Activated CD4-positive, alpha-beta T cell treated with anti-CD3 and anti-CD28 coated beads for 4 hours (primary cell): ENCODE data around the gene MYBPH.
A peak's percentile ranks its signal among the peaks of the same experiment; 100 is the strongest.

Source experiments
- DNase-seq, 2 donors: peaks; one replicate each; pipeline ENCODE4 v3.0.0-alpha.2; 2020

Gene MYBPH, protein sequence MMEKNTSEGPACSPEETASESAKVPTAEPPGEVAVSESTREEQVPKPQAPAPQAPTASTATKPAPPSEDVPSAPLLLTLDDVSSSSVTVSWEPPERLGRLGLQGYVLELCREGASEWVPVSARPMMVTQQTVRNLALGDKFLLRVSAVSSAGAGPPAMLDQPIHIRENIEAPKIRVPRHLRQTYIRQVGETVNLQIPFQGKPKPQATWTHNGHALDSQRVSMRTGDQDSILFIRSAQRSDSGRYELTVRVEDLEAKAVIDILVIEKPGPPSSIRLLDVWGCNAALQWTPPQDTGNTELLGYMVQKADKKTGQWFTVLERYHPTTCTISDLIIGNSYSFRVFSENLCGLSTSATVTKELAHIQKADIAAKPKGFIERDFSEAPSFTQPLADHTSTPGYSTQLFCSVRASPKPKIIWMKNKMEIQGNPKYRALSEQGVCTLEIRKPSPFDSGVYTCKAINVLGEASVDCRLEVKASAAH

DNA sequence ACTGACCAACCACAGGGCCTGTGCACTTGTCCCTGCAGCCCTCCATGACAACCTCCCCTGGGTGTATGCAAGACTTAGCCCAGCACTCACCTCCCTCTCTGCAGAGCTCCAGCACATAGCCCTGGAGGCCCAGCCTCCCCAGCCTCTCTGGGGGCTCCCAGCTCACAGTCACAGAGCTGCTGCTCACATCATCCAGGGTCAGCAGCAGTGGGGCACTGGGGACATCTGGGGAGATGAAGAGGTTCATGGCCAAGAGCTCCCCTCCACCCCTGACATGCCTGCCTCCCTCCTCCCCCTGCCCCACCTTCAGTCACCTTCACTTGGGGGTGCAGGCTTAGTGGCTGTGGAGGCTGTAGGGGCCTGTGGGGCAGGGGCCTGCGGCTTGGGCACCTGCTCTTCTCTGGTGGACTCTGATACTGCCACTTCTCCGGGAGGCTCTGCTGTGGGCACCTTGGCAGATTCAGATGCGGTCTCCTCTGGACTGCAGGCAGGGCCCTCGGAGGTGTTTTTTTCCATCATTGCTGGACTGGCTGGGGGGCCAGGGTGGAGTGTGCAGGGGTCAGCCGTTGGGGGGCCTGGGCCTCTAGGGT is at the start of gene MYBPH:
TSS of gene MYBPH (minus strand) at position 590 of the 590 bp plus-strand sequence. CDS start at position 519, 71 bp downstream.
- no peak for DNase-seq

DNA sequence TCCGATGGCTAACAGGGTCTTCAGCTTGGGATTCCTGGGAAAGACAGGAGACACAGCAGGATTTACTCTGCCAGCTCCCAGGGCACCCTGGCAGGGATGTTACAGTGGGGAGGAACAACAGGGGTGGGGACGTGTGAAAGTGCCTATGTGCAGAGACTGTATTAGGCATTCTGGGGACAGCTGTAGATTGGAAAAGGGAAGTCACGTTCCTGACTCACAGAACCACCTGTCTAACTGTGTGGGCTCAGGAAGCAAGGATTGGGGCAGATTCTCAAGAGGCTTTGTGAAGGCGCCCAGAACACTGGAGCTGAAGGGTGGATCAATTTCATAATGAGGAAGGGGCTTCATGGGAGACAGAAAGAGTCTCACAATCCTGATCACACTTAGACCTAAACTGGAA is 49.4 kb upstream of the MYBPH start:
- DNase-seq, result no peak

DNA sequence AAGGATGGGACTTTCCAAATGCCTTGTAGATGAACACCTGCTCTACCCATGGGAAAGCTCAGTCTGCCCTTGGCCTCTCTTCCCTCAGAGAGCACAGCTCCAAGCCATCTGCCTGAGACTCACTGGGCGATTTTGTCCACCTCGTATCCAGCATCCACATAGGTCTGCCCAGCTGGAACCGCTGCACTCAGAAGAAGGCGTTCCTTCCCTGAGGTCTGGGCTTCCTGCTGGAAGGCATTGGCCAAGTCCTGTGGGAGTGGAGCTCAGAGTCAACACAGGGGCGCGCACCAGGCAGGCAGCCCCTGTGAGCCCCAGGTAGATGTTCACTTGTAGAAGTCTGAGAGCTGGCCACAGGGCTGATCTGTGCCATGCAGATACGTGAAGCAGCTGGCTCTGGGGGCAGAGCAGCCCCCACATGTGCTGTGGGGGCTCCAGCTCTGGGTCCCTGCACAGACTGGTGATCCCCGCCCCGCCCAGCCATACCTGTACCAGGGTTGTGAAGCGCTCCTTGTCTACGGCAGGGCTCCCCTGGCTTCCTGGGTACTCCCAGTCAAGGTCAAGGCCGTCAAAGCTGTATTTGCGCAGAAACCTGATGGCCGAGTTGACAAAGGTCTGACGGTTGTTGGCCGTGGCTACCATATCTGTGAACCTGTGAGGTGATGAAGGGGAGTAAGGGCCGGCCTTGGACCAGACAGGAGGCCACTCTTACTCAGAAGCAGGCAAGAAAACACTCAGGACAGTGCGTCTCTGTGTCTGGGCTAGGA is 47.6 kb upstream of the MYBPH start:
- DNase-seq, result no peak

DNA sequence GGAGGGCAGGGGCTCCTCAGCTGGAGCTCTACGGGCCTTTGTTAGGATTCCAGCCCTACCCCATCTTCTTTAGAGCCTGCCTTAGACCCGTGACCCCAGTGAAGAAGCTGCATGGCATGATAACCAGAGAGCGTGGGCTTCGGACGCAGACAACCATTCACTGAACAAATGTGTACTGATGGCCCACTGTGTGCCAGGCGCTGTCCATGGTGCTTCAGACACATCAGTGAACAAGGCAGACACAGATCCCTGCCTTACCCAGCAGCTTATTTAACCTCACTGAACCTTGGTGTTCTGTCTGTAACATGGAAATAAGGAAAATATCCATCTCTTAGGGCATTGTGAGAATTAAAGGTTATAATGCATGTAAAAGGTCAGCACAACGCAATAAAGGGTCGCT is 44.3 kb upstream of the MYBPH start:
- no peak for DNase-seq

DNA sequence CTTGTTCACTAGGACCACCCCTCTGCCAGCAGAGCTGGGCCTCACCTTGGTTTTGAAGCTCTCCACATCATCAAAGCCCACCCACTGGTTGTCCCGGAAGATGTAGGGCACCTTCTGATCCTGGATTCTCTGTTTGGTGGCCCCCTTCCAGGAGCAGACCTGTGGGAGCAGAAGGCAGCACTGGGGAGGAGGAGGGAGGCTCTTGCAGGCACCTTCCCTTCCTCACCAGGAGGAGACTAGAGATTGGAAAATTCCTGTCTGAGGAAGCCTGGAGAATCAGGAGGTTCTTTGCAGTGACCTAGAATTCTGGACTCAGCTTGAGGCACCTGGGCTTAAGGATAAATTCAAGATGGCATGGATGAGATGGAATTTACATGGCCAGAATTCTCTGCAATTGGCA is 43.5 kb upstream of the MYBPH start:
- DNase-seq, result no peak

DNA sequence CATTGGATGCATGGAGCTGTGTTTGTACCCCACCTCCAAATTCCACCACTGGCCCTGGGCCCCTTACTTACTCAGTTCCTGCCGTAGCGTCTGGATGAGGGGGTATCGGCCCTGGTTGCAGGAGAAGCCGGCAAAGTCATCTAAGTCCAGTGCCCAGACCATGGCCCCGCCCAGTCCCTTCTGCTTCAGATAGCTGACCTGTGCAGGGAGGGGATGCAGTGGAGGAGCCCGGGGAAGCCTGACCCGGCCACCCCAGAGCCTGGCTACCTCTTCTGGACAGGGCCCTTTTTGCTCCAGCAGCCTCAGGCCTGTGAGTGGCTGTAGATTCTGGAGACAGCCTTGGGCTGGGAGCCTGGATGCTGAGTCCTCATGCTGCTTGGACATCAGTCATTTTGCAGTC is 42.0 kb upstream of the MYBPH start:
- no peak for DNase-seq

DNA sequence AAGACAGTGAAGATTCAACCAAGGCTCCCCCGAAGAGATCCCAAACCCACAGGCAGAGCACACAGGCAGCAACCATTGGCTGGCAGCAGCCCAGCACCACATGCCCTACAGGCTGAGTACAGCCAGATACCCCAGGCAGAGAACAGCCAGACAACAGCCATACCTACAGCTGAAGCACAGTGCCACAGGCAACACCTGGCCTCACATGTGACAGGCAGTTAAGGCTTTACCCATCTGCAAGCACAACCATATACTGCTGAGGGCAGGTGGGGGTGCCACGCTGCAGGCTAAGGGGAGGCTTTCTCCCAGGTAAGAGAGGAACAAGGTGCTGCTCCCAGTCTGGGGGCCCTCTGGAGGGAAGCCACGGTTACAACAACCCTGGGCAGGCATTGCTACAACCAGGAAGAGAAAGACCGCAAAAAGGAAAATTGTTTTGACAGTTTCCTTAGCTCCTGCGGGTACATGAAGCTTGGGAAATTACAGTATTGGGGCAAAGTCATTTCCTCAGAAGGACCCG is 41.6 kb upstream of the MYBPH start:
- DNase-seq, result no peak

DNA sequence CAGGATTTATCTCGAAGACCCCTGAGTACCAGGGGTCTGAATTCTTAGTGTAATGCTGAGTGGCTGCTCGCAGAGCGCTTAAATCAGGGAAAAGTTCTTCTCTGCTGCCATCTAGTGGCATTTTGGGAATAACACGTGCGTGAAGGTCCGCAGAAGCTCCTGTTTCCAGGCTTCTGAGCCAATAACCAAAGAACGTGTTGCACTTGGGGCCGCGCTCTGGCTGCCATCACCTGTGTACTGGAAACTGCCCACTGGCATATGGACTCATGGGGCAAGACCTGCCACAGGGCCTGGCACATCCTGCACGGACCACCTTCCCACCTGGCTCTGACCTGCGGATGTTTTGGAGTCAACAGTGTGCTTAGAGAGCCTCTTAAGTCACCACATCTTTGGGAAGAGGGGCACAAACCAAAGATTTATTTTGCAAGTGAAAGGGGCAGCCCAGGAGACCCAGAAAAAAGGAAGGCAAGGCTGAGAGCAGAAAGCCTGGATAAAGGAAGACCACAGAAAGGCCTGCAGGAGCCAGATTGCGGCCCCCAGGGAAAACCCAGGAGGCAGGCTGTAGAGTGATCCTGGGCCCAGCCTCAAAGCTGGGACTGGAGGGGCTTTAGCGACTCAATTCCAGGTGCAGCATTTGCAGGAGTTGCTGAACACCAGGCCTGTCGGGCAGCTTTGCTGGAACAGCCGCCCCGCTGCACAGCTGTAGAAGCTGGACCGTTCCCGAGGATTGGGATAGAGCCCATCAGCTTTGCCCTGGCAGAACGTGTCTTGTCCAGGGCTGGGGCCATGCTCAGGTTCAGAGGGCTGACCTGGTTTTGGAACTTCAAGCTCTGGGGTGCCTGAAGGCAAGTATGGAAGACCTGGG is 40.9 kb upstream of the MYBPH start:
- DNase-seq, result peak; percentile 22 to 61

DNA sequence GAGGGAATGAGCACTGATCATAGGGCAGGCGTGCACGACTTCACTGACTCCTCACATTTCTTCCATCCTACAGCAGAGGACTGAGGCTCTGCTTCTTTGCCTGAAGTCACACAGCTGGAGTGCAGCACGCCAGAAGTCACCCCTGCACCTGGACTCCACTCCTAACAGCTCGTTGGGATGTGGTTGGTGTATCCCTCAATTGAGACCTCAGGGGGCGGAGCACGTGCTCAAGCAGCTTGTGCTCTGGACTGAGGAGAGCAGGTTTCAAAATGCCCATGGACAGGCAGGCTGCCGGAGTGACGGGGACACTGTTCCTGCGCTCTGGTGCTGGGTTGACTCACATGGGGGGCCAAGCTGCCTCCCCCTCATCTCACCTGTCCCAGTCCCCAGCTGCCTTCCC is 39.9 kb upstream of the MYBPH start:
- DNase-seq, result no peak

DNA sequence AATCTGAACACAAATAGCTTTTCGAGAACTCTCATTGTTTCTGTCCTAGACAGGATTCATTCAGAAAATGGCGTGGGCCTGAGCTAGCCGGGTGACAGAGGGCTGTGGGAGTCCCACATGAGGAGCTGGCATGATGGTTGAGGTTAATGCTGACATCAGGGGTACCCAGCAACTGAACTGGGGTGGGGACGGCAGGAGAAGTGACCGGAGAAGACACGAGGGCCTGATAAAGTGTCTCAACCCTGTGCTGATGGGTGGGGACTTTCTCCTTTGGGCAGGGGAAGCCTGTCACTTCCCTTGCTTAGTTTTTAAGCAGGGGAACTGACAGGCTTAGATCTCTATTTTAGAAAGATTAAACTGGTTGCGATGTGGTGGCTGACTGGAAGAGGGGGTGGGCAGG is 39.2 kb upstream of the MYBPH start:
- DNase-seq, result no peak

DNA sequence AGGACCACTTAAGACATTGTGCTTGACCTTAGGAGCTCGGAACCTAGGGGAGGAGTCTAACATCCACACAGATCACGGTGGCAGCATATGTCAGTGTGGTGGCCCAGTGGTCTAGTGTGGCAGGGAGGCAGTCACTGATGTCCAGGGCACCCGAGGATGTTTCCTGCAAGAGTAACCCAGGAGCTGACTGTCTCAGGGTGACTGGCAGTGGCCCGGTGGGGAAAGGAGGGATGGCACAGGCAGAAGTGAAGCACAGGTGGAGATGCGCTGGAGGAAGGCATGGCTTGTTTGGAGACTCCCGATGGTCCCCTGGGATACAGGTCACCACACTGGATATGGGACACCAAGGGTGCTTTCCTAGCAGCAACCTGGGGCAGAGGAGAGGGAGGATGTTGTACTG is 37.5 kb upstream of the MYBPH start:
- DNase-seq, result no peak

DNA sequence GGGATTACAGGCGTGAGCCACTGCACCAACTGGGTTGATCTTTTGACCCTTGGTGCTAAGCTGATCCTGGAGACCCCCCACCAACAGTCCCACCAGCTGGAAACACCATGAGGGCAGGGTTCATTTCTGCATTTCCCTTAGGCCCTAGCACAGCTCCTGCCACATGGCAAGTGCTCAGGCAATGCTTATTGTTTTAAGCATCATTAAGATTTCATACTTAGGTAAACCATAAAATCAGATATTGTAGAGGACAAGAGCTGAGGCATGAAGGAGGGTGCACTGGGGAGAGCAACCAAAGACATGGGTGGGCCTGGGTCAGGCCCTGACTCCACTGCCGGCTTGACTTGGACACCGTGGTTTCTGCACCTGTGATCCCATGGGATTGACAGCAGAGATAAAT is 36.2 kb upstream of the MYBPH start:
- DNase-seq, result no peak

DNA sequence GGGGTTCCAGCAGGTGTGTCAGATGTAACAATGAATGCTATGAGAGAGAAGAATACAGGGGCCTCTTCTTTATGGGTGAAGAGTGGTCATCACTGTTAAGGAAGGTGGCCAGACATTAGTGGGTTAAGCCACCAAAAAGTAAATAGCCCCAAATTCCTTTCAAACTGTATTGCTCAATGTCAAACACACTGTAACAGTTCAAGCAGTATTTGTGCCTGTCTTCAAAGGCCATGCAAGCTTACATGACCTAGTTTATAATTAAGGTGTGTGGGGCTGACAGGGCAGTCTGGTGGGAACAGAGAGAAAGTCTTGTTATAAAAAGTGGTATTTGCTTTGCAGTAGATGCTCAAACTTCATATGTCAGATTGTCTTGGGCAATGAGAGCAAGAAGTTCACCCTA is 35.4 kb upstream of the MYBPH start:
- DNase-seq, result no peak

DNA sequence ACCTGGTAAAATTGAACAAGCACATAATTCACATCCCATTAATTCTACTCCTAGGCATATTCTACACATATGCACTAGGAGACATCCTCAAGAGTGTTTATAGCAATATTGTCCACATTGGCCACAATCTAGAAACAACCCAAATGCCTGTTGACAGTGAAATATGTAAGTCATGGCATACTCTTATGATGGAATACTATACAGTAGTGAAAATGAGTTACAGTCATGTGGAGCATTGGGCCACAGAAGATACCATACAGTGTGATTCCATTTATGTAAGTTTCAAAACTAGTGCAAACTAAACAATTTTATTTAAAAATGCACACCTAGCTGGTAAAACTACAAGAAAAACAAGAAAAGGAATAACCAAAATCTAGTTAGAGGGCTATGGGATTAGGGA is 34.7 kb upstream of the MYBPH start:
- DNase-seq, result no peak

DNA sequence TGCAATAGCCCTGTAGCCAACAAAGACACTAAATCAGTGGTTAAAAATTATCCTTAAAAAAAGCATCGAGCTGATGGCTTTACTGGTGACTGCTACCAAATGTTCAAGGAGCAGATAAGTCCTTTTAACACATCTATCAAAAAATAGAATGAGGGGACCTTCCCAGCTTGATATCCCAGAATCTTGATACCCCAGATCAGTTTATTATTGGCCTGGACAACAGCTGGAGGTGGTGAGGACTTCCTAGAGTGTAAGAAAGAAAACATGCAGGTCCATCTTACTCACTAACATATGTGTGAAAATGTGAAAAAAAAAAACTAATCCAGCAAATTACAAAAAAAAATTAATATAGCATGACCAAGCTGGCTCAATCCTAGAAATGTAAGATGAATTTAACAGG is 32.6 kb upstream of the MYBPH start:
- DNase-seq, result no peak

DNA sequence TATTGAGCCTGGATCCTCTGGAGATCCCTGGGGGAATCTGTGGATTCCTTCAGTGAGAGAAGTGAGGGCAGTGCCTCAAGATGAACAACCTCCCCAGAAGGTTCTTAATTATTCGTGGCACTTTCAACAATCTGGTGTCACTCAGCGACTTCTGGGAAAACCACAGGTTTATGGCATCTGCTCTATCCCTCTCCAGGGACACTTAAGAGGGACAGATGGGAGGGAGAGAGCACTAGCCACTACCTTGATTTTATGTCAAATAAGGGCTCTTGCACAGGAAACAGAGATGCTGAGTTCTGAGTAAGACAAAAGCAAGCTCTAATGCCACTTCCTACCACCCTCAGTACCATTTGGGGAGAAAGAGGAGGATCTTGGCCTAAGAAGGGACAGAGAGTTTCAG is 32.1 kb upstream of the MYBPH start:
- DNase-seq, result no peak

DNA sequence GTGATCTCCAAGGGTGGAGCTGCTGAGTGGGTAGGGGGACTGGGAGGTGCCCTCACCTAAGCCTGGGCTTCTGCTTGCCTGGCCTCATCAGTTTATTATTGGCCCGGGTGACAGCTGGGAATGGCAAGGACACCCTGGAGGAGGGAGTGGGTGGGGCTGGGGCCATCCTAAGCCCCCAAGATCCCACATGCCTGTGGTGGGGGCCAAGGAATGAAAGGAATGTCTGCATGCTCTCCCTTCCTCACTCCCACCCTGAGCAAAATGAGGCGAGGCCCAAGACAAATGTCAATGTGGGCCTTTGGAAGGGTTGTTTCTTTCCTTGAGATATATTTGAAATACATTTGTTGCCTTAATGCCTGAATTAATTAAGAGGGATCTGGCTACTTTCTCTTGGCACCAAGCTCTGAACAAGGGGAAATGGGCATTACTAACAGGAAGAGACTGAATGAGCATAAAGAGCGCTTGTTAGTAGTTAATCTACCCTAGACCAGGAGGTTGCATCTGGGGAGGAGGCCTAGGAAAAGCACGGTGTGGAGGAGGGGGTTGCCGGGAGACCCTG is 30.6 kb upstream of the MYBPH start:
- DNase-seq, result no peak

DNA sequence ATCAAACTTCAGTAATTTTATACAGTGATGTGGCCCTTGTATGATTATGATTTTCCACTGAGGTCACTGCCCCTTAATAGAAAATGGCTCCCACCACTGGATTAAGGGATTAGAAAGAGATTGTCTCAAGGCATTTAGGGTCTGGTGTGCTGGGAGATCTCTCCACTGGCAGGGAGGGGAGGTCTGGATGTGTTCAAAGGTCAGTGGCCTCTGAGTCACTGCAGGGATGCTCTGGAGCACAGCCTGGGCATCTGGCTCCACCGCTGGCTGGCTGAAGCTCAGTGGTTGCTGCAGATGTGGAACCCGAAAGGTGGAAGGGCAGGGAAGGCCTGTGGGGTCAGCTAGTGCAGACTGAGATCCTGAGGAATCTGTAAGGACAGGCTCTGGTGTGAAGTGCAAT is 29.1 kb upstream of the MYBPH start:
- no peak for DNase-seq

DNA sequence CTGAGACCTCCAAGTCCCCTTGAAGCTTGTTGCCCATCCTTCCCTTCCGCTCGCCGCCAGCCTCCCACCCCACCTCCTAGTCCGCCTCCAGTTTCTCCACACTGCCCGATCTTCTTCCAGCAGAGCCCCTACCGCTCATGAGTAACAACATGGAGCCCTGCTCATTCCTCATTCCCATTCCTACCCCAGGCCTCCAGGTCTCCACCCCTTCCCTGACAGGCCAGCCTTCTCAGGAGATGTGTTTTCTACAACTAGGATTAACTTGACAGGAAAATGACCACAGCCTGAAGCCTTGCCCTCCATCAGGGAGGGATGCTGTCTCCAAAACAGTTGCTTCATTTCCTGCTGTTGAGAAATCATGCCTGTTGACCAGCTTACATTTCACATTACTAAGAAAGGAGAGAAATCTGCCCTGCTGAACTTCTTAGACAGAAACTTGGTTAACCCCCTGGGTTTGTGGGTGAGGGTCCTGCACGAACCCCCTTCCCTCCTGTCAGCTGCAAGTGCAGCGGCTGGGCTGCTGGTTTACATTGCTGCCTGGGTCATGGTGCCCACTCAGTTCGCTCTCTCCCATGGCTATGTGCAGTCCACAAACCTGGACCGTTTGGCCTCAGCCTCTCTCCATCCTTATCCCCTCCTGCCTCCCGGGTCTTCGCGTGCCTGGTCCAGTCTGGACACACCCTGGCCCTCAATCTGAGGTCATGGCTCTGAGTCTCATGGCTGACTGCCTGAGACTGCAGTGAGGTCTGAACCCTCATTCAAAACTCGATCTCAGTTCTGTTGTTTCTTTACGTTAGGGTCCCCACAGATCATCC is 27.0 kb upstream of the MYBPH start:
- DNase-seq, result no peak

DNA sequence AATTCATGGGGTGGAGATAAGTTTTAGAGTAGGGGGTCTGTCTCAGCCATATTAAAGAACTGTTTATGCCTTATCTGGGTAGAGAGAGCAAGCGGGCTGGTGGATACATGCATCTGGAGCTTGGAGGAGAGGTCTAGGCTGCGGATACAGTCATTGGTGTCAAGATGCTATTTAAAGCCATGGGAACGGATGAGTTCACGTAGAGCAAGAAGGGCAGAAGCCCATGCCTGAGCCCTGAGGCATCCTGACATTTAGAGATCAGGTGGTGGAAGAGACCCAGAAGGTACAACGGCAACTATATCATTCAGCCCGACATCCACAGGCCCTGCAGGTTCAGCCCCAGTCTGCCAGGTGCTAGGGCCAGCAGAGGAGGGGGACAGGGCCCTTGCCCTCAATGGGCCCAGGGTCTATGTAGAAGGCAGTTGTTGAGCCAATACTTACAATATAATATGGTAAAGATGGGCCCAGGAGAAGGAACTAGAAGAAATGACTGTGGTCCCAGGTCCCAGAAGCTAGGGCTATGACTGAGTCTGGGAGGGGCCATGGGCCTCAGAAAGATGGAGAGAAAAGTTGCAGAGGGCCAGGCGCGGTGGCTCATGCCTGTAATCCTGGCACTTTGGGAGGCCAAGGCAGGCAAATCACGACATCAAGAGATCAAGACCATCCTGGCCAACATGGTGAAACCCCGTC is 26.0 kb upstream of the MYBPH start:
- no peak for DNase-seq

DNA sequence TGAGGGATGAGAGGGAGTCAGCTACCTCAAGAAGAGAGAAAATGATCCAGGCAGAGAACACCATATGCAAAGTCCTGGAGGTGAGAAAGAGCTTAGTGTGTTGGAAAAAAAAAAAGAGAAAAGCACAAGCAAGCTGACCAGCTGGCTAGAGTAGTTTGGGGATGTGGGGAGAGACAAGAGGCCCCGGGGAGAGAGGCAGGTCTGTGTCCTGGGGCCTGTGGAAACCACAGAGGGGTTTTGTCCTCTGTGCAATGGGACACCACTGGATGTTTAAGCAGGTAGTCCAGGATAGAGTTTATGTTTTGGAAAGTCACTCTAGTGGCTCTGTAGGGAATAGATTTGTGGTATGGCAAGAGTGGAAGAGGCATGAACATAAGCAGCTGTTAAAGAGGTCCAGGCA is 25.3 kb upstream of the MYBPH start:
- DNase-seq, result no peak
